ENCODE results near the gene AP1S2.

Gene AP1S2

DNA sequence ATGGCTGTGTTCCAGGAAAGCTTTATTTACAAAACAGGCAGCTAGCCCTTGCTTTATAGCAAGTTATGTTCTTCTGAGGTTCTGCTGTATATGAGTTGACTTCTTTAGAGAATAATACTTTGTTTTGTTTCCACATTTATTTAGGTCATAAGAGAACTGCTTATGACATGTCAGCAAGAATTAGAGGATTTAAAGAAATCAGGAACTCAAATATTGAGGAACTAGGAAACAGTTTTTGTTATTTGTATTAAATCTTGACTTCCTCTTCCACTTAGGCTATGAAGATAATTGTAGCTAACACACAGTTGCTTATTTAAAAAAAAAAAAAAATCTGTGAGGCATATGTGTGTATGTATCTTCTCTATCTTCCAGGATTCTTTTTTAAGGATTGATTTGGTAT lies 50.0 kb downstream of the AP1S2 start:
- DNase-seq = peak; percentile 18

DNA sequence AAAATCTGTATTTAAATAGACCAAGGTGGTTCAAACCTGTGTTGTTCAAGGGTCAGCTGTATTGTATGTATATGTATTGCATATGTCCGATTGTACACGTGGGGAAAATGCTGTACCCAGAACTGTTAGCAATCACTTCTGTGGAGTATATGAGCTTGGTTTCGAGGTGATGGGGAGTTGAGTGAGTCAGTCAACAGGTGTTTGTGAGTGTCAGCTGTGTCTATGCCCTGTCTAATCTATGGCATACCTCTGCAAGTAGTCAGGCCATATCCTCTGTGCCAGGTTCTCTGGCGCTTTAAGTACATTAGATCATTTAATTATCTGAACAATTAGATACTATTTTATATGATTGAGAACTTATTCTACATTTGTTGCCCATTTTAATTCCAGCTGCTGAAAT lies 56.9 kb downstream of the AP1S2 start:
- no peak for DNase-seq

DNA sequence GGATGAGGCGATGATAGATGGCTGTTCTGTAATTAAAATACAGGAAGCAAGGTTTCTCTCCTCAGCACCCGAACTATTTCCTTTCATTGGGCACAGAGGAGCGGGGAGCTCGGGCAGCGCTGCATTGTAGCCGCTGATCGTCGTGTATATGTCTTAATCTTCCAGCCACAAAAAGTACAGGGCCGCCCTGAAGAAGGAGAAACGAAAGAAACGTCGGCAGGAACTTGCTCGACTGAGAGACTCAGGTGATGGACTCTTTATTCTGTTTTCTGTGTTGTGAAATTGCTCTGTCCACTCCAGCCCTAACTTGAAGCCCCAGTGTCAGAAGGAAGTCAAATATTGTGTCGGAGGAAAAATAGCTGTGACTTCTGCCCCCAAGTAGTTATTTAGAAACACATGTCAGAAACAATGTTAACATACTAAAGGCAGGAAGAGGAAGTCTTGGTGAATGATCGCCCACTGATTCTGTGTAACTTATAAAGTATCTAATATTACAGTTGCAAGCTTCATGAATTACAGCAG lies 63.8 kb downstream of the AP1S2 start:
- DNase-seq = no peak

- peak; percentile 74 for DNase-seq
Measured at GRCh38 chrX:15789979-15790768, 64.4 kb downstream of the AP1S2 start, which contains the start of gene ZRSR2. ZRSR2 (plus strand) TSS chrX:15790484; CDS start chrX:15790496, 12 bp downstream.

- DNase-seq = no peak
Measured at GRCh38 chrX:15786915-15787314, 67.7 kb downstream of the AP1S2 start.

DNA sequence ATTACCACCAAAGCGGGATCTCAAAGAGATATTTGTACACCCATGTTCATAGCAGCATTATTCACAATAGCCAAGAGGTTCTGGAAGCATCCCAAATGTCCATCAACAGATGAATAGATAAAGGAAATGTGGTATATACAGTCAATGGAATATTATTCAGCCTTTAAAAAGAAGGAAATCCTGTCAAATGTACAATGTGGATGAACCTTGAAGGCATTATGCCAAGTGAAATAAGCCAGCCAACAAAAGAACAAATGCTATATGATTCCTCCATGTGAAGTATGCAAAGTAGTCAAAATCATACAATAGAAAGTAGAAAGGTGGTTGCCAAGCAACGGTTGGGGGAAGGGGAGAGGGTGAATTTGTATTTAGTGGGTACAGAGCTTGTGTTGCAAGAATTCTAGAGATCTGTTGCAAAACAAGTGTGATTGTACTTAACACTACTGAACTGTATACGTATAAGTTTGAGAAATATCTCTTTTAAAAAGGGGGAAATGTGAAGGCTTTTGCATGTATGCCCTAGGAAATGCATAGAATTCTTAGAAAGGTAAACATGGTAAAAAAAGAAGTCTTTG lies 69.3 kb downstream of the AP1S2 start:
- DNase-seq = no peak

DNA sequence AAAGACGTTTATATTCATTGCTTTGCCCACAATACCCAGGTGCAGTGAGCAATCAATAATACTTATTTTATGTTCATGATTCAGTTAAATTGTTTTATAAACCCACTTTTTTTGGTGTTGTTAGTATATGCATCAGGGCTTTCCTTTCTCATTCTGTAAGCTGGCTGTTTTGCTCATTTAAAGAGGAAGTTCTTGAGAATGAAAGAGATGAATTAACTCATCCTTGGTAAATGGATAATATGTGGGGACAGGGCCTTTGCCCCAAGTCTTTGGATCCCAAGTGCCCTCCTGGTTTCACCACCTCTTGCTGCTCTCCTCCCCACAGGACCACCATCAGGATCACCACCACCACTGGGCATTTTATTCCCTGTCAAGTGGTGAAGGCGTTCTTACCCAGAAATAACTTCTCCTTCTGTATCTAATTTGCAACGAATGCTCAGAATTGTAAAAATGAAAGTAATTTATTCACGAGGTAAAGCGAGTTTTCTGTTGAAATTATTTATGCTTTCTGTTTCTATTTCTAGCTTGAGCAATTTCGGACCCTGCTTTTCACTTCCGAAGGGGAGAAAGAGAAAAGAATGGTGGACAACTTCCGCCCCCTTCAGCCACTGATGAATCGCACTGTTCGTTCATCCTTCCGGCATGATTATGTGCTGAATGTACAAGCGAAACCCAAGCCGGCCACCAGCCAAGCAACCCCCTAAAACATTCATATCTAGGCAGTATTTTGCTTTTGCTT lies 72.5 kb downstream of the AP1S2 start:
- DNase-seq = no peak

Data from NCI-H1105 (cell line).